ENCODE data around the gene COMMD2. TPM values are rescaled to one million over a fixed set of nuclear protein-coding genes. Genes with fewer than 3 reads are reported as not detected.

COMMD2 gene
- total RNA-seq, 2 experiments from 2014 or later = 27.2 to 48.9 TPM

GRCh38 chr3:149801195-149801594 is 48.9 kb upstream of the COMMD2 start:
- no peak overlapping the region for H2AFZ ChIP-seq (ENCODE audit: low read length)
- TF ChIP-seq CTCF (conservative IDR thresholded peaks at IDR 0.05; ENCODE audit: low read length) = no peak
- TF ChIP-seq EZH2phosphoT487 (IDR thresholded peaks at IDR 0.05; ENCODE audit: borderline replicate concordance, low read depth, low read length) = no peak
- H3K36me3 ChIP-seq (ENCODE audit: insufficient read depth, low read length) = no peaks in the 10 kb centered on the region
- H3K4me3 ChIP-seq (ENCODE audit: low read depth, low read length, poor library complexity, severe bottlenecking) = no peak overlapping the region
- ChIA-PET CTCF (ENCODE audit: unreplicated experiment) (no interaction called here), POLR2A (interaction anchor here (0.7 kb wide), 2 partner anchors 18 to 19 kb away, joined by 3 read pairs; no protein-coding TSS in a partner anchor)
- H3K4me1 ChIP-seq (ENCODE audit: insufficient read depth, low read length, poor library complexity, severe bottlenecking) = no peaks in the 10 kb centered on the region
- no peak overlapping the region for H3K4me2 ChIP-seq (ENCODE audit: low read length)
- H3K27ac ChIP-seq (ENCODE audit: low read depth, low read length, poor library complexity, severe bottlenecking) = no peak overlapping the region
- no peaks in the 10 kb centered on the region for H3K79me2 ChIP-seq (ENCODE audit: insufficient read depth, low read depth, low read length)
- DNase-seq (ENCODE audit: low spot score) = no peak
- H4K20me1 ChIP-seq (ENCODE audit: insufficient read depth, low read length) = no peaks in the 10 kb centered on the region
- intact Hi-C loops (cut with micrococcal nuclease; ENCODE audit: unreplicated experiment) = no loop called here
- H3K9me2 ChIP-seq (ENCODE audit: insufficient read depth, low read length) = no peaks in the 10 kb centered on the region
- no TSS peak for BruUV-seq (replicated peaks)
- H3K9me3 ChIP-seq (ENCODE audit: low read length) = no peaks in the 10 kb centered on the region

DNA sequence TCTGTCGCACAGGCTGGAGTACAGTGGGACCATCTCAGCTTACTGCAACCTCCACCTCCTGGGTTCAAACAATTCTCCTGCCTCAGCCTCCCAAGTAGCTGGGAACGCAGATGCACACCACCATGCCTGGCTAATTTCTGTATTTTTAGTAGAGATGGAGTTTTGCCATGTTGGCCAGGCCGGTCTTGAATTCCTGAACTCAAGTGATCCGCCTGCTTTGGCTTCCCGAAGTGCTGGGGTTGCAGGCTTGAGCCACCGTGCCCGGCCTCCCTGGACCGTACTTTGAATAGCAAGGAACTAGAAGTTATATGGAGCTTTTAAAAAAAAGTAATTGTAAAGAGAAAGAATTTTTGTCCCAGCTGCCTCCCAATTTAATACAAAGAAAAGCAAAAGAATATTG is 48.4 kb upstream of the COMMD2 start:
- no peak overlapping the region for H3K27ac ChIP-seq (ENCODE audit: low read depth, low read length, poor library complexity, severe bottlenecking)
- ChIA-PET CTCF (ENCODE audit: unreplicated experiment) (no interaction called here), POLR2A (interaction anchor here (0.7 kb wide), 1 partner anchor 19 kb away, joined by 3 read pairs; no protein-coding TSS in a partner anchor)
- no peaks in the 10 kb centered on the region for H3K4me1 ChIP-seq (ENCODE audit: insufficient read depth, low read length, poor library complexity, severe bottlenecking)
- intact Hi-C loops (cut with micrococcal nuclease; ENCODE audit: unreplicated experiment) = no loop called here
- H4K20me1 ChIP-seq (ENCODE audit: insufficient read depth, low read length) = no peaks in the 10 kb centered on the region
- DNase-seq (ENCODE audit: low spot score) = no peak
- H2AFZ ChIP-seq (ENCODE audit: low read length) = no peak overlapping the region
- no peaks in the 10 kb centered on the region for H3K9me2 ChIP-seq (ENCODE audit: insufficient read depth, low read length)
- no peaks in the 10 kb centered on the region for H3K9me3 ChIP-seq (ENCODE audit: low read length)
- BruUV-seq (replicated peaks) = no TSS peak
- no peaks in the 10 kb centered on the region for H3K36me3 ChIP-seq (ENCODE audit: insufficient read depth, low read length)
- H3K4me2 ChIP-seq (ENCODE audit: low read length) = no peak overlapping the region
- no peaks in the 10 kb centered on the region for H3K79me2 ChIP-seq (ENCODE audit: insufficient read depth, low read depth, low read length)
- TF ChIP-seq EZH2phosphoT487 (IDR thresholded peaks at IDR 0.05; ENCODE audit: borderline replicate concordance, low read depth, low read length) (no peak), CTCF (conservative IDR thresholded peaks at IDR 0.05; ENCODE audit: low read length) (no peak)
- H3K4me3 ChIP-seq (ENCODE audit: low read depth, low read length, poor library complexity, severe bottlenecking) = no peak overlapping the region

DNA sequence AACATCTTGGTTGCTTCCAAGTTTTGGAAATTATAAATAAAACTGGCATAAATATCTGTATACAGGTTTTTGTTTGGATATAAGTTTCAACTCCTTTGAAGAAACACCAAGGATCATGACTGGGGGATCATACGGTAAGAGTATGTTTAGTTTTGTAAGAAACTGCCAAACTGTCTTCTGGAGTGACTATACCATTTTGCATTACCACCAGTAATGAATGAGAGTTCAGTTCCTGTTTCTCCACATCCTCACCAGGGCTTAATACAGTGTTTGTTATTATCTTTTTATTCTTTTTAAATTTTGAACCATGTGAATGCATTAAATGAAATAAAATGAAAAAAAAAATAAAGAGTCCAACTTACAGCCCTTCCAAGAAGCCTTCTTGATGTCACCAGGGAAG is 43.7 kb upstream of the COMMD2 start:
- no peaks in the 10 kb centered on the region for H3K79me2 ChIP-seq (ENCODE audit: insufficient read depth, low read depth, low read length)

More for the DNA sequence above, 43.7 kb upstream of the COMMD2 start:
- ChIA-PET CTCF (ENCODE audit: unreplicated experiment) (no interaction called here), POLR2A (interaction anchor here (0.8 kb wide), 1 partner anchor 23 kb away, joined by 3 read pairs; no protein-coding TSS in a partner anchor)
- DNase-seq (ENCODE audit: low spot score) = no peak
- no peak overlapping the region for H3K4me3 ChIP-seq (ENCODE audit: low read depth, low read length, poor library complexity, severe bottlenecking)
- H3K9me2 ChIP-seq (ENCODE audit: insufficient read depth, low read length) = no peaks in the 10 kb centered on the region
- H3K27ac ChIP-seq (ENCODE audit: low read depth, low read length, poor library complexity, severe bottlenecking) = no peak overlapping the region
- no peak overlapping the region for H3K4me2 ChIP-seq (ENCODE audit: low read length)
- H2AFZ ChIP-seq (ENCODE audit: low read length) = no peak overlapping the region
- intact Hi-C loops (cut with micrococcal nuclease; ENCODE audit: unreplicated experiment) = no loop called here
- BruUV-seq (replicated peaks) = no TSS peak
- H3K9me3 ChIP-seq (ENCODE audit: low read length) = no peaks in the 10 kb centered on the region
- no peaks in the 10 kb centered on the region for H3K36me3 ChIP-seq (ENCODE audit: insufficient read depth, low read length)
- H3K4me1 ChIP-seq (ENCODE audit: insufficient read depth, low read length, poor library complexity, severe bottlenecking) = no peaks in the 10 kb centered on the region
- no peaks in the 10 kb centered on the region for H4K20me1 ChIP-seq (ENCODE audit: insufficient read depth, low read length)
- TF ChIP-seq CTCF (conservative IDR thresholded peaks at IDR 0.05; ENCODE audit: low read length) = no peak
- no peak for TF ChIP-seq EZH2phosphoT487 (IDR thresholded peaks at IDR 0.05; ENCODE audit: borderline replicate concordance, low read depth, low read length)

Measured in OCI-LY7 (cell line).